ENCODE measurements around the gene CHD8.

CHD8 gene

DNA sequence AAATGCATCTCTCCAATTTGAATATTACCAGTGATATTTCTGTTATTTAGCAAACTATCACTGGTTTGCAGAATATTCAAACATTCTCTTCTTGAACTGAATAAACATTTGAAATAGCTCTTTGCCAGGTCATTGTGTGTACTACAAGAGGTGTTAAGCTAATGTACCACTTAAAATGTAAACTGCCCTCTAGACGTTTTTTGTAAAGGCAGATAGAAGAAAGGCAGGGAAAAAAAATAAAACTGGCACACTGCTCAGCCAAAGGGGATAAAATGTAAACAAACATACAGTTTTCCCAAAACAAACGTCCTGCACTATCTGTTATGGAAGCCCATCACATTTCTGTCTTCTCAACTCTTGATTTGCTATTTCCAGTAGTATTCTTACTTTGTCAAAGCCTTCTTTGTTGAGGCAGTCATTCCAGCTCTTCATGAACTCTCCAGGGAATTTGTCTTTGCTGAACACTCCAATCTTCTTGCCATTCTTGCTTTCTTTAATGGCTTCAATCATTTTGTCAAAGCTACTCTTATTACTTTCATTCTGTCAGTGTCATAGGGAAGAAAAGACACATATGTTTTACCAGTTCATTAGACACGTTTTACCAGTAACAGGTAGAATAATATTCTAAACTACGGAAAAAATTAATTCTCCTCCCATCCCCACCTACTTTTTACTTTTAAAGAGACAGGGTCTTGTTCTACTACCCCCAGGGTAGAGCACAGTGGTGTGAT lies 85.8 kb downstream of the CHD8 start:
- DNase-seq = no peak

DNA sequence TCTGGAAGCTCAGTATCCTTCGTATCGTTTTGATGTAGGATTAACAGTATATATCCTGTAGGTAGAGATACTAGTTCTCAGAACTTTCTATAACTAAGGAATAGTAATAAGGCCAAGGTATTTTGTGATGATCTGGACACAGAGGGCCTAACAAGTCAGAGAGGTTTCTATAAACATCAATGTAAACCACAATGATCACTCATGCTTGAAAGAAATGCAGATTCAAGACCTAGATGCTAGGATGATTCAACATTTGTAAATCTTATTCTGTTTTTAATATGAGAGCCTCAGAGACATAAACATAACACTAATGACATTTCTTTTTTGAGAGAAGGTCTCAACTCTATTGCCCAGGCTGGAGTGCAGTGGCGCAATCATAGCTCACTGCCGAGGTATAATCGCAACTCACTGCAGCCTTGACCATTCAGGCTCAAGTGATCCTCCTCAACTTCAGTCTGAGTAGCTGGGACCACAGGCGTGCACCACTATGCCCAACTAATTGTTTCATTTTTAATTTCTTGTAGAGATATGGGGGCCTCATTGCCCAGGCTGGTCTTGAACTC lies 88.3 kb downstream of the CHD8 start:
- DNase-seq = no peak

DNA sequence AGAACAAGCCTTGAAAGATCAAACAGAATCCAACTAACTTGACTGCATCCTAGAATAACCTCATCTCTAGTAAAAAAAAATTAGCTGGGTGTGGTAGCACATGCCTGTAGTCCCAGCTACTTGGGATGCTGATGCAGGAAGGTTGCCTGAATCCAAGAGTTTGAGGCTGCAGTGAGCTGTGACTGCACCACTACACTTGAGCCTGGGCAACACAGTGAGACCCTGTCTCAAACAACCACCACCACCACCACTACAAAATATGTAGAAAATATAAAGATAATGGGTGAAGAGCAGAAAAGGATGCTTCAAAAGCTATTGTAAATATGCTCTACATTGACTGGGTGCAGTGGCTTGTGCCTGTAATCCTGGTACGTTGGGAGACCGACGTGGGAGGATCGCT lies 99.4 kb downstream of the CHD8 start:
- no peak for DNase-seq

DNA sequence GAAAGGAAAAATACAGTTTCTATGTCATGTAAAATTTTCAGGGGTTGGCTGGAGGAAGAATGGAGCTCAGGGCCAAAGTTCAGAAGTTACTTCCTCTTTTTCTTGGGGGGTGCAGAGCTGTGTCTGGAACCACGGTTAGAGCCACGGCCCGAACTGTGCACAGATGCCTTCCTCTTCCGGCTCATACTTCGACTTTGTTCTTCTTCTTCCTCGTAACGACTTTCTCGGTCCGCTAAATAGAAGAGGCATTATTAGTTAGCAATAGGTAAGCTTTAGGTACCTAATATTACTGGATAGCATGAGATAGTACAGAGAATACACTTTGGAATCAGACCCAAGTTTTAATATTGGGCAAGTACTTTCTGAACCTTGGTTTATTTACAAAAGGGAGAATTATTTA lies 103.3 kb downstream of the CHD8 start:
- peak; percentile 64 for DNase-seq

- DNase-seq = no peak
Observed at GRCh38 chr14:21350539-21350938, 105.4 kb downstream of the CHD8 start.

- DNase-seq = no peak
Observed at GRCh38 chr14:21347201-21347600, 108.7 kb downstream of the CHD8 start.

GRCh38 chr14:21346532-21347135 lies 109.3 kb downstream of the CHD8 start:
- no peak for DNase-seq

- peak; percentile 16 for DNase-seq
Observed at GRCh38 chr14:21343035-21343794, 112.7 kb downstream of the CHD8 start.

Measured in OCI-M1 (cell line).